Activated naive CD4-positive, alpha-beta T cell treated with anti-CD3 and anti-CD28 coated beads, Interleukin-2, amount 50 U/mL, for 24 hours (primary cell): ENCODE results near the gene MEIS2.

Experiments
- H3K27ac Mint-ChIP-seq: one replicate; pipeline ENCODE4 v1.8.0; 2021; ENCODE audit warnings: mild to moderate bottlenecking, mixed read lengths
- H3K27me3 Mint-ChIP-seq: one replicate; pipeline ENCODE4 v1.8.0; 2021; ENCODE audit warnings: mixed read lengths
- H3K36me3 Mint-ChIP-seq: one replicate; pipeline ENCODE4 v1.8.0; 2021; ENCODE audit warnings: mixed read lengths
- H3K4me1 Mint-ChIP-seq: one replicate; pipeline ENCODE4 v1.8.0; 2021; ENCODE audit warnings: mixed read lengths
- H3K4me3 Mint-ChIP-seq: one replicate; pipeline ENCODE4 v1.8.0; 2021; ENCODE audit warnings: mild to moderate bottlenecking, mixed read lengths
- H3K9me3 Mint-ChIP-seq: one replicate; pipeline ENCODE4 v1.8.0; 2021; ENCODE audit warnings: mixed read lengths

The MEIS2 gene

DNA sequence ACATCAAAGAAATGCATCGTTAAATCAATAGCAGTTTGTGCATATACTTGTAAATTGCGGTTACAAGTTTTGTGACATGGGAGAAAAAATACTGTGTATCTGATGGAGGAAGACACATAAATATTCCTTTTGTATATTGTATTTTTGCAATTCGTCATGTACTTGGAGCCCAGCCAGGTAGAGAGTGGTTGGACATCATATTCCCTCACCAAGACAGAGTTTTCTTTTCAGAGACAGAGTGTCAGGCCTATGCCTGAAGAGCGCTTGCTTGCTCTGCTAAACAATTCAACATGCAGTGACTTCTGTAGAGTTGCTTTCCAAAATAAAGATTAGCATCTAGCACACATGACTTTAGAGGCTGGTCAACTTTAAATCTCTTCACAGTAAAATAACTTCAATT, 24.8 kb upstream of the MEIS2 start:
- Mint-ChIP-seq H3K27ac (no peak overlapping the region), H3K9me3 (no peaks in the 10 kb centered on the region), H3K4me3 (no peak overlapping the region), H3K27me3 (peaks cover 15% of the 10 kb centered on the region), H3K36me3 (no peaks in the 10 kb centered on the region), H3K4me1 (no peaks in the 10 kb centered on the region)

GRCh38 chr15:37124331-37124730, 24.0 kb upstream of the MEIS2 start:
- no peak overlapping the region for H3K27ac Mint-ChIP-seq
- H3K4me1 Mint-ChIP-seq: no peaks in the 10 kb centered on the region
- H3K4me3 Mint-ChIP-seq: no peak overlapping the region
- H3K9me3 Mint-ChIP-seq: no peaks in the 10 kb centered on the region
- no peaks in the 10 kb centered on the region for H3K36me3 Mint-ChIP-seq
- H3K27me3 Mint-ChIP-seq: peaks cover 15% of the 10 kb centered on the region

DNA sequence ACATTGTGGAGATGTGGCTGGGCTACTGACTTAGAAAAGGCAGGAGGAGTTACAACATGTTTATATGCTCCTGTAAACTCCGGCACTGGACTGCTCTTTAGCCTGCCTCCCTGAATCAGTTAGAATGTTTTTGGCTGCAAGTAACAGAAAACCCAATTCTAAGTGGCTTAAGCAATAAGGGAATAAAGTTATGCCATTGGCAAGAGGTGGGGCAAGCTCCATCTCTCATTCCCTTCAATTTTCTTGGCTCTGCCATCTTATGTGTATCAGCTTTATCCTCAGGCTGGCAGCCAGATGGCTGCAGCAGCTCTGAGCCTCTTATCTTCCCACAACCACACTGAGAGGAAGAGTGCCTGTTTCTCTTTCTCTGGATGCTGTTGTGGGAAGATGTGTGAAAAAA, 22.4 kb upstream of the MEIS2 start:
- H3K4me3 Mint-ChIP-seq: no peak overlapping the region
- H3K36me3 Mint-ChIP-seq: no peaks in the 10 kb centered on the region
- H3K4me1 Mint-ChIP-seq: no peaks in the 10 kb centered on the region
- no peak overlapping the region for H3K27ac Mint-ChIP-seq
- peaks cover 14% of the 10 kb centered on the region for H3K27me3 Mint-ChIP-seq
- no peaks in the 10 kb centered on the region for H3K9me3 Mint-ChIP-seq

GRCh38 chr15:37121492-37121891, 21.1 kb upstream of the MEIS2 start:
- H3K9me3 Mint-ChIP-seq: no peaks in the 10 kb centered on the region

GRCh38 chr15:37117030-37117429, 16.7 kb upstream of the MEIS2 start:
- no peak overlapping the region for H3K4me3 Mint-ChIP-seq
- H3K36me3 Mint-ChIP-seq: no peaks in the 10 kb centered on the region
- no peak overlapping the region for H3K27ac Mint-ChIP-seq
- H3K4me1 Mint-ChIP-seq: no peaks in the 10 kb centered on the region
- peaks cover 24% of the 10 kb centered on the region for H3K27me3 Mint-ChIP-seq
- H3K9me3 Mint-ChIP-seq: peaks cover 5% of the 10 kb centered on the region

More at GRCh38 chr15:37121492-37121891, 21.1 kb upstream of the MEIS2 start:
- Mint-ChIP-seq H3K4me1 (no peaks in the 10 kb centered on the region), H3K4me3 (no peak overlapping the region), H3K27me3 (peaks cover 11% of the 10 kb centered on the region), H3K36me3 (no peaks in the 10 kb centered on the region), H3K27ac (no peak overlapping the region)

- peaks cover 12% of the 10 kb centered on the region for H3K9me3 Mint-ChIP-seq
- H3K27me3 Mint-ChIP-seq: peaks cover 31% of the 10 kb centered on the region
- H3K4me3 Mint-ChIP-seq: no peak overlapping the region
- H3K27ac Mint-ChIP-seq: no peak overlapping the region
- H3K36me3 Mint-ChIP-seq: no peaks in the 10 kb centered on the region
- H3K4me1 Mint-ChIP-seq: peaks cover 15% of the 10 kb centered on the region
Observed at GRCh38 chr15:37115538-37115937, 15.2 kb upstream of the MEIS2 start.

DNA sequence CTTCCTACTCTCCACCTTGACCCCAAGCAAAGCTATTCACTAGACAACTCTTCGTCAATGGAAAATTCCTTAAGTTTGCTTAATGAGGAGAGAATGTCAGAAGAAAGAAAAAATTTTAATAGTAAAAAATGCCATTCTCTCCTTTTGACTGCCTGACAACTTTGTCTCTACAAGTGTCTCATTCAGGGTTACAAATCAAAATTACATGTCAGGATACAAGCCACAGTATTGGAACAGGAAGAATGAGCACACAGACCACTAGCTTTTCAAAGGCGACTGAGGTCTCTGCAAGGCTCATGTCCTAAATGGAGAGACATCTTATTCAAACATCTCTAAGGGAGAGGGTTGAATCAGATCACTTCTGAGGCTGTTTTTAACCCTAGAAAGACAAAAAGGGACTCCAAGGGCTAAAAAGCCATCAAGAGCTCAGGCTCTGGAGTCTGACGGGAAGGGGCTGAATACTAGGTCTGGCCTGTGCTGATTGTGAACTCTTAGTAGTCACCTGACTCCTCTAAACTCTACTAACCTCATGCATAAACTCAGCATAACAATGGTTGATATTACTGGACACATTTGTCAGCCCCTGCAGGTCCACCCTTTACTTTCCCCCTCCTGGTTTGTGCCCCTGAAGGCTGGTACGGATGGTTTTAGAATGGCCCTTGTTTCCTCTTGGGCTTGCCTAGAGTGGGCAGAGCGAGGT, 12.8 kb upstream of the MEIS2 start:
- peaks cover 15% of the 10 kb centered on the region for H3K4me1 Mint-ChIP-seq
- peaks cover 27% of the 10 kb centered on the region for H3K9me3 Mint-ChIP-seq
- H3K27me3 Mint-ChIP-seq: peaks cover 51% of the 10 kb centered on the region
- H3K36me3 Mint-ChIP-seq: peaks cover 2% of the 10 kb centered on the region
- H3K27ac Mint-ChIP-seq: no peak overlapping the region
- no peak overlapping the region for H3K4me3 Mint-ChIP-seq

DNA sequence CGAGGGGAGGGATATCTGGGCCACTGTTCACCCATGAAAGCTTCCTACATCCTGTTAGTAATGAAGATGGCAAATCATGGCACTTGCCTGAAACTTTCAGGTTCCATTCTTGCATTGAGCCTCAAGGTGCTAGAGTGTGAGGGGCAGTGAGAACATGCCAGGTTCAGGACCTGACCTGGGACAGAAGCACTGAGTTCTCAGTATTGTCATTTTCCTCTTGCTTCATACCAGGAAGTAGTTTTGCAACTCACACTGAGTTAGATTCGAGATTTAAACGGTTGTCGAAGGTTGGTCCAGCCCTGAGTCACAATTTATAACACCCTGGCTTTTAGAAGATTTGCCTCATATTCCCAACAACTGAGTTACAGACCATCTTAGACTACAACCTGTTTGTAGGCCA, 11.8 kb upstream of the MEIS2 start:
- H3K4me3 Mint-ChIP-seq: no peak overlapping the region
- H3K27ac Mint-ChIP-seq: no peak overlapping the region
- peaks cover 15% of the 10 kb centered on the region for H3K4me1 Mint-ChIP-seq
- peaks cover 2% of the 10 kb centered on the region for H3K36me3 Mint-ChIP-seq
- peaks cover 32% of the 10 kb centered on the region for H3K9me3 Mint-ChIP-seq
- peaks cover 61% of the 10 kb centered on the region for H3K27me3 Mint-ChIP-seq

- Mint-ChIP-seq H3K4me3 (peak overlapping the region; percentile 15), H3K27me3 (peaks cover 67% of the 10 kb centered on the region), H3K27ac (no peak overlapping the region), H3K9me3 (peaks cover 34% of the 10 kb centered on the region), H3K36me3 (peaks cover 2% of the 10 kb centered on the region), H3K4me1 (peaks cover 15% of the 10 kb centered on the region)
Observed at GRCh38 chr15:37111427-37111717, 11.0 kb upstream of the MEIS2 start.

GRCh38 chr15:37109872-37110572, 9.7 kb upstream of the MEIS2 start:
- peaks cover 15% of the 10 kb centered on the region for H3K4me1 Mint-ChIP-seq
- H3K4me3 Mint-ChIP-seq: no peak overlapping the region
- peaks cover 43% of the 10 kb centered on the region for H3K9me3 Mint-ChIP-seq
- H3K27ac Mint-ChIP-seq: no peak overlapping the region
- H3K27me3 Mint-ChIP-seq: peaks cover 72% of the 10 kb centered on the region
- peaks cover 4% of the 10 kb centered on the region for H3K36me3 Mint-ChIP-seq

DNA sequence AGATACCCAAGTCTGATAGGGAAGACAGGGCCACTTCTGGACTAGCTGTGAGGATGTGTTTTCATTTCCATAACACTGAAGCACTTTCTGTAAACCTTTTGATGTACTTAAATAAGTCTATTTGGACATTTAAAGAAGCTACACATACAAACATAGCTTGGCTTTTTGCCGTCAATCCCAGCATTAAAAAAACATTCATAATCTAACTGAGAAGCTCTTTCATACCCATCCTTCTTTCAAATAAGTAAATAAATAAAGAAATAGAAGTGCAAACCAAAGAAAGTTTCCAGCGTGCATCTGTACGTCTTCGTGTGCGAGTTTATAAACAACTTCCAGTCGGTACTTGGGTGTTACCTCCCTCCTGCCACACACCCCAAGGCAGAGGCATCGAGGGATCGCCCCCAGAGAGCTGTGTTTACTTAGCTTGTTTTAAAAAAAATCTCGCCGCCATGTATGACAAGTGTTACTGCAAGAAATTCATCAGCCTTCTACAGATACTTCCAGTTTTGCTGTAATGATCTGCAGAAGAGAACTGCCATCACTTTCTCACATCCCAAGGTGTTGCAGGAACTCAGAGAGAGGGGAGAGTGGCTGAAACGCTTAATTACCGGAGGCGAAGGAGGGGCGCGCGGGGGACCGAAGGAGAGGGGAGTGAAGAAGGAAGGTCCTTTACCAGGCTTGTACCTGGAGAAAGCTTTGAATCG, 9.0 kb upstream of the MEIS2 start:
- peaks cover 15% of the 10 kb centered on the region for H3K4me1 Mint-ChIP-seq
- H3K27me3 Mint-ChIP-seq: peaks cover 74% of the 10 kb centered on the region
- H3K9me3 Mint-ChIP-seq: peaks cover 47% of the 10 kb centered on the region
- H3K36me3 Mint-ChIP-seq: peaks cover 4% of the 10 kb centered on the region
- no peak overlapping the region for H3K27ac Mint-ChIP-seq
- no peak overlapping the region for H3K4me3 Mint-ChIP-seq

GRCh38 chr15:37108381-37109167, 8.2 kb upstream of the MEIS2 start:
- H3K4me1 Mint-ChIP-seq: peaks cover 15% of the 10 kb centered on the region

GRCh38 chr15:37107744-37108380, 7.5 kb upstream of the MEIS2 start:
- Mint-ChIP-seq H3K27ac (no peak overlapping the region), H3K4me1 (peaks cover 15% of the 10 kb centered on the region), H3K9me3 (peaks cover 53% of the 10 kb centered on the region), H3K36me3 (peaks cover 7% of the 10 kb centered on the region), H3K27me3 (peaks cover 79% of the 10 kb centered on the region), H3K4me3 (no peak overlapping the region)

More at GRCh38 chr15:37108381-37109167, 8.2 kb upstream of the MEIS2 start:
- H3K27me3 Mint-ChIP-seq: peaks cover 79% of the 10 kb centered on the region
- peaks cover 54% of the 10 kb centered on the region for H3K9me3 Mint-ChIP-seq
- H3K27ac Mint-ChIP-seq: no peak overlapping the region
- H3K36me3 Mint-ChIP-seq: peaks cover 7% of the 10 kb centered on the region
- no peak overlapping the region for H3K4me3 Mint-ChIP-seq

GRCh38 chr15:37107071-37107743, 6.9 kb upstream of the MEIS2 start:
- H3K36me3 Mint-ChIP-seq: peaks cover 8% of the 10 kb centered on the region
- H3K27ac Mint-ChIP-seq: no peak overlapping the region
- peaks cover 55% of the 10 kb centered on the region for H3K9me3 Mint-ChIP-seq
- H3K4me1 Mint-ChIP-seq: peaks cover 21% of the 10 kb centered on the region
- peaks cover 79% of the 10 kb centered on the region for H3K27me3 Mint-ChIP-seq
- H3K4me3 Mint-ChIP-seq: no peak overlapping the region
